Kidney glomerular epithelial cell (primary cell): ENCODE results near the gene ROBO2.

Experiments used
- DNase-seq: peaks from one replicate; lab custom pipeline; 2025; lab: John Stamatoyannopoulos, UW

ROBO2 gene

GRCh38 chr3:77500721-77501120, 460.8 kb downstream of the ROBO2 start:
- no peak for DNase-seq

GRCh38 chr3:77506384-77506783, 466.5 kb downstream of the ROBO2 start:
- no peak for DNase-seq

- DNase-seq, result no peak
These were observed 473.6 kb downstream of the ROBO2 start for GRCh38 chr3:77513542-77513941.

- DNase-seq, result no peak
These were observed 474.9 kb downstream of the ROBO2 start for GRCh38 chr3:77514766-77515165.

- no peak for DNase-seq
These were observed 484.6 kb downstream of the ROBO2 start for GRCh38 chr3:77524463-77524862.

- no peak for DNase-seq
These were observed 485.2 kb downstream of the ROBO2 start for GRCh38 chr3:77524946-77525682.

GRCh38 chr3:77526573-77527113, 486.7 kb downstream of the ROBO2 start:
- no peak for DNase-seq

GRCh38 chr3:77529522-77529921, 489.6 kb downstream of the ROBO2 start:
- DNase-seq, result no peak

- no peak for DNase-seq
These were observed 491.0 kb downstream of the ROBO2 start for GRCh38 chr3:77530870-77531269.

- no peak for DNase-seq
These were observed 495.2 kb downstream of the ROBO2 start for GRCh38 chr3:77535116-77535515.

- no peak for DNase-seq
These were observed 496.3 kb downstream of the ROBO2 start for GRCh38 chr3:77536038-77536775.

- no peak for DNase-seq
These were observed 499.1 kb downstream of the ROBO2 start for GRCh38 chr3:77539014-77539413.

GRCh38 chr3:77539677-77540076, 499.8 kb downstream of the ROBO2 start:
- DNase-seq, result no peak

GRCh38 chr3:77541203-77541922, 501.5 kb downstream of the ROBO2 start:
- DNase-seq, result no peak

GRCh38 chr3:77546246-77546645, 506.3 kb downstream of the ROBO2 start:
- no peak for DNase-seq

- no peak for DNase-seq
These were observed 509.1 kb downstream of the ROBO2 start for GRCh38 chr3:77549034-77549433.

GRCh38 chr3:77553240-77553639, 513.3 kb downstream of the ROBO2 start:
- DNase-seq, result no peak

- peak; percentile 33 for DNase-seq
These were observed 522.2 kb downstream of the ROBO2 start for GRCh38 chr3:77562089-77562488.

- no peak for DNase-seq
These were observed 523.1 kb downstream of the ROBO2 start for GRCh38 chr3:77563012-77563411.

- DNase-seq, result no peak
These were observed 526.2 kb downstream of the ROBO2 start for GRCh38 chr3:77566055-77566454.

- DNase-seq, result no peak
These were observed 532.2 kb downstream of the ROBO2 start for GRCh38 chr3:77571971-77572715.

- DNase-seq, result no peak
These were observed 537.4 kb downstream of the ROBO2 start for GRCh38 chr3:77577264-77577663.
